ENCODE results near the gene ZRANB3.

GRCh38 chr2:135378591-135378990 is 152.4 kb downstream of the ZRANB3 start:
- no peak for TF ChIP-seq GATA2 (IDR thresholded peaks at IDR 0.05; ENCODE audit: low read depth, low read length)
- no peak for TF ChIP-seq GATA3 (IDR thresholded peaks at IDR 0.05; ENCODE audit: low read depth, low read length)

All from SH-SY5Y (cell line).